GM21447 (cell line): ENCODE data around the gene SAA1.
"Not testable (repeated sequence)": the region's sequence is repeated elsewhere in the genome, so short reads cannot be mapped to it uniquely, and the experiment has no call there.

ENCODE experiments used
- ATAC-seq: cut with Tn5 transposase; IDR thresholded peaks from one replicate; pipeline ENCODE4 v1.9.1; 2021; ENCODE audit not compliant: unreplicated experiment

Gene SAA1

DNA sequence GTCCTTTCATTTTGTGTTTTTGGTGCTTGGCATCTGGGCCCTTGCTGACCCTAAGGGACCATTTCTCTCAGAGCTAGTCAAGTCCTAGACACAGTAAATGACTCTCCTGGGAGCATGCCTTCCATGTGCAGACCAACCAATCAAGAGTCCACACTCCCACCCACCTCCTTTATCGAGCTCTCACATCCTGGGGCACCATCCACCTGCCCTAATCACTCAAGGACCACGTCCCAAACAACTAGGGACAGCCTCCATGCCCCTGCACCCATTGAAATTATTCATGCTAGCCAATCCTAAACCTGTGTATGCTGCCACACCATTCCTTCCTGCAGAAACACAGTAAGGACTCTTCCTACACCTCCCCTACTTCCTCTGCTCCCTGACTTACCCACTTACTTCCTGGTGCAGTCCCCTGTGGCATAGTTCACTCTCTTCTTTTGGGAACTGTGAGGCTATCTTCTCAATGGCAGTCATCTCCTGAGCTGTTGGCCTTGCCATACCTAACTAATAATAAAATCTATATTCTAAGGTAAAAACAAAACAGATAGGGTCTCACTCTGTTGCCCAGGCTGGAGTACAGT is 11.2 kb upstream of the SAA1 start:
- no peak for ATAC-seq

DNA sequence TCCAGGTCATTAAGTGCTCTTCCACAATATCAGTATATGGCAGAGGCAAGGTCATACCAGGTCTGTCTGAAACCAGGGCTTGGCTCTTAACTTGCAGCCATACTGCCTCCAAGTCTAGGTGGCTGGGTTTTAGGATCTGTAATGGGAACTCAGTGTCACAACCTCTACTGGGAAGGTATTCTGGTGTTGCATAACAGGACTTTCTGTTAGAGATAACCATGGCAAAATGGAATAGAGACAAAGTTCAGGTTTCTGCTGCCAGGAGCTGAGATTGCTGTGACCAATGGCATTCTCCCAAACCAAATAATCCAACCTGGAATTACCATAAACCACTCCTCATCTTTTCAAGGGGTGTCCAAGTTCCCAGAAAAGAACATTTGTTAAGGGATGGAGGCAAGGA is 6.8 kb upstream of the SAA1 start:
- no peak for ATAC-seq

DNA sequence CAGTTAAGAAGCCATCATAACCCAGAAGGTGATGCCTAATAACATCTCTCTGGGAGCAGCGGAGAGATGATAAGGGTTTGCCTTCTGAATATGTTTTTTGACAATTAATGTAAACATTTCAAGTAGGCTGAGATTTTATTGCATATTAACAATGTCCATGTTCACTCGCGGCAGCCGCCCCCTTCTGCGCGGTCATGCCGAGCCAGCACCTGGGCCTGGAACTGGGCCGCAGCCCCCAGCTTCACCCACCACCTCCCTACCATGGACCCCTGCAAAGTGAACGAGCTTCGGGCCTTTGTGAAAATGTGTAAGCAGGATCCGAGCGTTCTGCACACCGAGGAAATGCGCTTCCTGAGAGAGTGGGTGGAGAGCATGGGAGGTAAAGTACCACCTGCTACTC is 4.3 kb upstream of the SAA1 start:
- no peak for ATAC-seq

DNA sequence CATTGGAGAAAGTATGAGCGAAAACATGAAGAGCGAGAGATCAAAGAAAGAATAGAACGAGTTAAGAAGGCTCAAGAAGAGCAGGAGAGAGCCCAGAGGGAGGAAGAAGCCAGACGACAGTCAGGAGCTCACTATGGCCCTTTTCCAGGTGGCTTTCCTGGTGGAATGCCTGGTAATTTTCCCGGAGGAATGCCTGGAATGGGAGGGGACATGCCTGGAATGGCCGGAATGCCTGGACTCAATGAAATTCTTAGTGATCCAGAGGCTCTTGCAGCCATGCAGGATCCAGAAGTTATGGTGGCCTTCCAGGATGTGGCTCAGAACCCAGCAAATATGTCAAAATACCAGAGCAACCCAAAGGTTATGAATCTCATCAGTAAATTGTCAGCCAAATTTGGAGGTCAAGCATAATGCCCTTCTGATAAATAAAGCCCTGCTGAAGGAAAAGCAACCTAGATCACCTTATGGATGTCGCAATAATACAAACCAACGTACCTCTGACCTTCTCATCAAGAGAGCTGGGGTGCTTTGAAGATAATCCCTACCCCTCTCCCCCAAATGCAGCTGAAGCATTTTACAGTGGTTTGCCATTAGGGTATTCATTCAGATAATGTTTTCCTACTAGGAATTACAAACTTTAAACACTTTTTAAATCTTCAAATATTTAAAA is 3.2 kb upstream of the SAA1 start:
- ATAC-seq = not testable (repeated sequence)

DNA sequence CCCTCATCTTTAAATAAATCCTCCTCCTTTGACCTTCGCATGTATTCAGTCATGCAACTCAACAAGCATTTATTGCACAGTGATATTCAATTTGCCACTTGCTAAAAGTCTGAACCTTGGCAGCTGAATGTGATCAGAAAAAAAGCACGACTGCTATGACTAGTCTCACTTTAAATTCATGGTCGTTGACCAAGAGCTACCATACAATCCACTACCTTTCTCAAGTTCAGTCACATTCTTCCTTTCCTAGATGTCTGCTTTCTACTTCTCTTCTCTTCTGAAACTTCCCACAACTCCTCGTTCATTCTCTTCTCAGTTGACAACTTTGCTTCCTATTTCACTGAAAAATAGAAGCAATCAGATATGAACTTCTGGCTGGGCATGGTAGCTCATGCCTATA is 2.0 kb upstream of the SAA1 start:
- no peak for ATAC-seq

DNA sequence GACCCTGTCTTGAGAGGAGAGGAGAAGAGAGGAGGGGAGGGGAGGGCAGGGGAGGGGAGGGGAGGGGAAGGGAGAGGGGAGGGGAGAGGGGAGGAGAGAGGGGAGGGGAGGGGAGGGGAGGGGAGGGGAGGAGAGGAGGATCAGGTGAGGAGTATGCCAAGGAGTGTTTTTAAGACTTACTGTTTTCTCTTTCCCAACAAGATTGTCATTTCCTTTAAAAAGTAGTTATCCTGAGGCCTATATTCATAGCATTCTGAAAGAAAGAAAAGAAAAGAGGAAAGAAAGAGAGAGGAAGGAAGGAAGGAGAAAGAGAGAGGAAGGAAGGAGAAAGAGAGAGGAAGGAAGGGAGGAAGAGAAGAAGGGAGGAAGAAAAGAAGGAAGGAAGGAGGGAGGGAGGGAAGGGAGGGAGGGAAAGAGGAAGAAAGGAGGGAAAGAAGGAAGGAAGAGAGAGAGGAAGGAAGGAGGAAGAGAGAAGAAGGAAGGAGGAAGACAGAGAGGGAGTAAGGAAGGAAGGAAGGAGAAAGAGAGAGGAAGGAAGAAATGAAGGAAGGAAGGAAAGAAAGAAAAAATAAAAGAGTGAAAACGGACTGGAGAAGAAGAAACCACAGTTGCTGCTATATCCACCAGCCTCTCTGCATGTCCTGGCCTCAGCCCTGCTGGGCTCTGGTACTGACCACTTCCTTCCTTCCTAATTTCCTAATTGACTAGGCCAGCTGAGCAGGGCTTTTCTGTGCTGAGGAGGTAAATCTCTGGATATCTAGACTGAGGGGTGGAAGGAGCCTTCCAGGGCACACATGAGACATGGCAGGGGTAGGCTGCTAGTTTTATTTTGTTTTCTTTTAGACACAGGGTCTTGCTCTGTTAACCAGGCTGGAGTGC is 1.1 kb upstream of the SAA1 start:
- ATAC-seq = no peak

DNA sequence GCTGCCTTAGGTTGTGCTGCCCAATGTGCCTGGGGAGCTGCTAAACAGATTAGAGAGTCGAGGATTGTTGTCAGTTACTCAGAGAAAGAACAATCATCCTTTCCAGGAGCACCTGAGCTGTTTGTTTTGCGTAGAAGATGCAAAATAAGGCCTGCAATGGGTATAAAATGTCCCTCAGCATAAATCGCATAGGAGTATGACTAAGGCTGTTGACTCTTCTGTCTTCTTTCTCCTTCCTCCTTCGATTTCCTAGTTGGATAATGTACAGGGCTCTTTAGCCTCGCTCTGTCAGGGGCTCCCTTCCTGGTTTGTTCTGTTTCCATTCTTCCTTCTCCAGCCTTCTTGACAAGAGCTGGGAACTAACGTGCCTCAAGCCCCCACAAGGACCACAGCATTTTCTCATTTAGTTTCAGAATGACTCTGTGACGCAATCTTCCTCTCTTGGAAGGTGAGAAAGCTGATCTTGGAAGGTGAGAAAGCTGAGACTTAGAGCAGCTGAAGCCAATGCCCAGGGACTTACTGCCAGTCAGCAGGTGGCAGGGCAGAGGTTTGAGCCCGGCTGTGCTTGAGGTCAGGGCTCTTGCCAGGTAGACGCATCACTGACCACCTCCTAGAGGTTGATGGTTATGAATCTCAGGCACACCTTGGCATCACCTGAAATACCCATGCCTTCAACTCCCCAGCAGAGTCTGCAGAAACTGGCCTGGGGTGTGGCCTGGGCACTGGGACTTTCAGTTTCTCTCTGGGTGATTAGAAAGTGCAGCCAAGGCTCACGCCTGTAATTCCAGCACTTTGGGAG is 1.5 kb downstream of the SAA1 start:
- peak; percentile 66 for ATAC-seq

DNA sequence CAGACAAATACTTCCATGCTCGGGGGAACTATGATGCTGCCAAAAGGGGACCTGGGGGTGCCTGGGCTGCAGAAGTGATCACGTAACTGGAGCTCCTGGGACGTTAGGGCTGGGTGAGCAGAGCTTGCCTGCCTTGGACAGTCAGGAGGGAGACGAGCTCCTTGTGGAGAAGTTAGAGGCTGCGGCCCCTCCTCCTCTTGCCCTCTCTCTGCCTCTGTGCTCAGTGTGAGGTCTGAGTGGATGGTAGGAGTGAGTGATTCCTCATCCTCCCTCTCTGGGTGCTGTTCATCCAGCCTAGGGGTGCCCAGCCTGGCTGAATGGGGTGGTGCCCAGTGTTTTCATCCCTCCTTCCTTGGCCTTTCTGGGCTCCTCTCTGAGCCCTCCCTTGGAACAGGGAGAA is 3.2 kb downstream of the SAA1 start:
- ATAC-seq = not testable (repeated sequence)

DNA sequence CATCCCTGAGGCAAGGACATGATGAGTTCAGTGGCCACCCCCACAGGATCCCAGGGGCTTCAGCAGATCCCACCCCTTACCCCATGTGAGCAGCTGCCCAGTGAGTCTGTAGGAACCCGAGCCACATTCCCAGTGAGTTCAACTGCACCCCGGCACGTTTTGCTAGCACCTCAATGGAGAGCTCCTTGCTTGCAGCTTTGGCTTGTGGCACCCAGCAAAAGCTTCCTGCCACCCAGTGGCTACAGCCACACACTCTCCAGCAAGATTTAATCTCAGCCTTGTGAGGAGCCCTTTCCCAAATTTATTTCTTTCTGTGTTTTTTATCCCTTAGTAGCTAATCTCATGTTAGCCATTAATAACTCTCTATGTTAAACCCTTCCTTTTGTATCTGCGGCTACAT is 4.0 kb downstream of the SAA1 start:
- ATAC-seq = no peak

DNA sequence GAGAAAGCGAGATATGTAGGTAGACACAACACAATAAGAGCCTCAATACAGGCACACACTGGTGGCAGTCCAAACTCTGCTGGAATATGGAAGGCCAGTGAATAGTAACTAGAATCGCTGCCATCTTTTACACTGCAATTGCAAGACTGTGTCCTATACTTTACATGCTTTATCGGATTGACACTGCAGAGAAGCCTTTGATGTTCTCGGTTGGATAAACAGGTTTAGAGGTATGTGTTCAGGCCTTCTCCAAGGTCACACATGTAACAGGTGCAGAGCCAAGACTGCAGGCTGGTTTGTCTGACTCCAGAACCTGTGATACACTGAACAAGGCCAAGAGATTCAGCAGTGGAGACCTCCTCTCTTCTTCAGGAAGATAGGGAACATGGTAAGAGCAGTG is 5.1 kb downstream of the SAA1 start:
- ATAC-seq = no peak

DNA sequence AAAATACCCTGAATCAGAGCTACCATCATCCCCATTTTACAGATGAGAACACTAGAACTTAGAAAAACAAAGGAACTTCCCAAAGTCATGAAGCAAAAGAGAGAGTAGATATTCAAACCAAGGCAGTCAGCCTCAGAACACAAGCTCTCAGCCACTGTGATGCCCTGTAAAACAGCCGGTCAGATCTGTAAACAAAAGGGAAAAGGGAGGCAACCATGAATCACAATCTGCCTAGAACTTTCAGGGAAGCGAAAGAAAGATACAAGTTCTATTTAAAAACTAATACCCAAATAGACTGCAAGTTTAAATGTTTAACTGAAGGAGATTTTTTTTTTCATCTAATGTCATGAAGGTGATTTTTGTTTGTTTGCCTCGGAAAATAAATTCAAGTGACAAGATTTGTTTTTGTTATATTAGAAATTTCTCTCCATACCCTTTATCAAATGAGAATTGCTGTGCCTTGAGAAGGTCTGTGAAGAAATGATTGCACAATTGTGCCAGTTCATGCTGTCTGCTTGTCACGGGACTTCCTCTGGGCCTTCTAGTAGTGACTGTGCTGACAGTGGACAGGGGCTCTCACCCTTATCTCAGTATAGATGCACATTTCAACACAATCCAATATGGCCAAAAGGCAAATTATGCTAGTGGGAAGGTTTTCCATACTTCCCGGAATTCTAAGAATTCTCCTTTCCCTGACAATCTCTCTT is 11.7 kb downstream of the SAA1 start:
- ATAC-seq = no peak

DNA sequence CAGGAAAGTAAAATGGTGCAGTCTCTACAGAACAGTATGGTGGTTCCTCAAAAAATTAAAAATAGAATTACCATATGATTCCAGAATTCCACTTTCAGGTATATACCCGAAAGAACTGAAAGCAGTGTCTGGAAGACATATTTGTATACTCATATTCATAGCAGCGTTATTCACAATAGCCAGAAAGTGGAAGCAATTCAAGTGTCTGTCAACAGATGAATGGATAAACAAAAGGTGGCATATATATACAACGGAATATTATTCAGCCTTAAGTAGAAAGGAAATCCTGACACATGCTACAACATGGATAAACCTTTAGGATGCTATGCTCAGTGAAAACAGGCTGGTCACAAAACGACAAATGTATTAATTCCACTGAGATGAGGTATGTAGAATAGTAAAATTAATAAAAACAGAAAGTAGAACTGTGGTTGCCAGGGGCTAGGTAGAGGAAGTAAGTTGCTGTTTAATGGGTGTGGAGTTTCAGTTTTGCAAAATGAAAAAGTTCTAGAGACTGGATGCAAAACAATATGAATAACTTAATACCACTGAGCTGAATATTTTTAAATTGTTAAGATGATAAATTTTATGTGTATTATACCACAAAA is 14.5 kb downstream of the SAA1 start:
- peak; percentile 96 for ATAC-seq

DNA sequence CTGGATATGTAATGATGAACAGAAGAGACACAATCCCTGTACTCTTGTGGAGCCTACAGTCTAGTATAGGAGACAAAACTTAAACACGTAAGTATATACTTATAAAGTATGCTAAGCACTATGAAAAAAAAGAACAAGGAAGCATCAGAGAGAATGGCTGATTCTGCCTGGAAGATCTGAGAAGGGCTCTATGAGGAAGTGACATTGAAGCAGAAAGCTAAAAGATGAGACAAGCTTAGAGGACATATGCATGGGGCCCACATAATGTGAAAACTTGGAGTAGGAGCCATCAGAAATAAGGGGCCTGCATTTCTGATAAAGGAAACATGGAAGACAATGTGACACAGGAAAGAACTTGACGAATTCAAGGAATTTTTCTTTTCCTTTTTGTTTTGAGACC is 16.6 kb downstream of the SAA1 start:
- no peak for ATAC-seq

DNA sequence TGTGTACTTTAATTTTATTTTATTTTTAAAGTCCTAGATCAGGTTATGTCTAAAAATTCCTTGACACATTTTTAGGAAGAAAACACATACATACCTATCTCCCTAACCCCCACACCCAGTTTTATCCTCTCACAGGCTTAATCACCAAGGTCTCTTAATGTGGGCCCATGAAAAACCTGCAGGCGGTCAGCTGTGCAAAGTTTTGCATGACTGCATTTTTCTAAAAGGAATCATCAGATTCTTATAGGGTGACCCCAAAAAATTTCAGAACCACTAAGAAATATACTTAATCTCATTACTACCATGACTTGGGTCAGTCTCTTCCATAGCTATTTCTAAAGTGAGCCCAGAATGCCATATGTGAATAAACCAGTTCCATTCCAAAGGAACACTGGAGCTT is 19.8 kb downstream of the SAA1 start:
- no peak for ATAC-seq

DNA sequence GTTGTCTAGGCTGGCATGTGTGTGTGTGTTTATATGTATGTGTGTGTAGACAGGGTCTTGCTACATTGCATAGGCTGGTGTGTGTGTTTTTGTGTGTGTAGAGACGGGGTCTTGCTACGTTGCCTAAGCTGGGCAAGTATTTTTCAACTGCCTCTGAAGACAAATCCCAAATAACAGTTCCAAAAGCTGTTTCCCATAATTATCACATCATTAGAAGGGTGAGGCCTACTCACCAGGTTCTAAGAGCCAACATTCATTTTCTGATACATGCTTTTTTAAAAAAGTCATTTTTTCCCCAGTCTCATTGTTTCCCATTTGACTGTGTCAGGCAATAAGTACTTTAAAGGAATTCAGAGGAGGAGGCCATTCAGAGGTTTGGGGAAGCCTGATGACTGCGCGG is 22.8 kb downstream of the SAA1 start:
- ATAC-seq = no peak

DNA sequence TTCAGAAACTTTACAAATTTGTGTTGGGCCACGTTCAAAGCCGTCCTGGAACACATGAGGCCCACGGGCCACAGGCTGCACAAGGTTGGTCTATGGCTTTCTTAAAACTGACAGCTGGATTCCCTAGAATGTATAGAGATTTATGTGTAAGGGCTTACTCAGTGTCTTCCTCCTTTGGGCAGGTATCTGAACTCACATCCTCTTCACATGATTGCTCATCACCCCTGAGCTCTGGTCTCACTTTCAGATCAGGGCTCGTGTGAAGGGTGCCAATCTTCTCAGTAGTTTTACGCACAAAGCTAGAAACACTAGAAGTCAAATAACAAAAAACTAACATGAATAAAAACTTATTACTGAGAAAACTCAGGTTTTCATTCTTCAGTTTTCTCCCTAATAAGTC is 28.8 kb downstream of the SAA1 start:
- no peak for ATAC-seq

DNA sequence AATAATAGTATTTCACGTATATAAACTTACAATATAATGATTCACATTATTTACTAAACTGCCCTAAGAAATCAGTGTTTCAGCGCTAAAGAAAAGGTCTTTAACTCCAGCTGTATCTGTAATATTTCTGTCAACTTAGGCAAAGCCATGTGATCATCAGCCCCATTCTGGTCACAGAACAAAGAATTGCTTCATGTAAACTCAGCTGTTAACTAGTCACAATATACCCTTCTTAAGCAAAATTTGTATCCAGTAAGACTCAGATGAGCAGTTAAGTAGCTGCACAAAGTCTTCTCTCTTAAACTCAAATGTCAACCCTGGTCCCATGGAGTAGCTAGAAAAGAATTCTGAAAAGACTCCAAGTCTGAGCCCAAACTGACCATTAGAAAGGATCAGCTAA is 29.3 kb downstream of the SAA1 start:
- no peak for ATAC-seq

DNA sequence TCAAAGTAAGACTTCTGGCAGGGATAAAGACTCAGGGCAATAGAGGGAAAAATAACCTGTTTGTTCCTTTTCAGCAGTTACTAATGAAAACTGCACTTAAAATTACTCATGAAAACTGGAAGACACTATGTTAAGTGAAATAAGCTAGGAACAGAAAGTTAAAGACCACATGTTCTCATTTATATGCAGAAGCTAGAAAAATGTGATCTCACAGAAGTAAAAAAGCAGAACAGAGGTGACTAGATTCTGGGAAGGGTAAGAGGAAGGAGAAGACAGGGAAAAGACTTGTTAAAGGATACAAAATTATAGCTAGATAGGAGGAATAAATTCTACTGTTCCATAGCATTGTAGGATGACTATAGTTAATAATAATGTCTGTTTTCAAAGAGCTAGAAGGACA is 33.7 kb downstream of the SAA1 start:
- no peak for ATAC-seq

DNA sequence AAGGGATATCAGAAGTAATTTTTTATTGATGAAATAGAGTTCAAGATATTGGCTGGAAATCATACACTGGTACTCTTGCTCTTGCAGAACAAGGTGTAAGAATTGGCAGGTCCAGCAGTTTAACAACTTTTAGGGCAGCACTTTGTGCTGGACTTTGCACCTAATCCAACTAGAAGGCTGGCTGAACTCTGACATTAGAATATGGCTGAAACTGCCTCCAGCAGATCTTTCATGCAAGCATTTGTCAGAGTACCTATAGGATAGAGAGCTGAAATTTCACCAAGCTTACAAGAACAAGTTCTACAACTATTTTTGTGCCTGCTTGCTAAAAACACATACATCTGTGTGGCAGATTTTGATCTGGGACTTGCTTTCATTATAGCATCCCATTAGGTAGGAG is 38.7 kb downstream of the SAA1 start:
- no peak for ATAC-seq

DNA sequence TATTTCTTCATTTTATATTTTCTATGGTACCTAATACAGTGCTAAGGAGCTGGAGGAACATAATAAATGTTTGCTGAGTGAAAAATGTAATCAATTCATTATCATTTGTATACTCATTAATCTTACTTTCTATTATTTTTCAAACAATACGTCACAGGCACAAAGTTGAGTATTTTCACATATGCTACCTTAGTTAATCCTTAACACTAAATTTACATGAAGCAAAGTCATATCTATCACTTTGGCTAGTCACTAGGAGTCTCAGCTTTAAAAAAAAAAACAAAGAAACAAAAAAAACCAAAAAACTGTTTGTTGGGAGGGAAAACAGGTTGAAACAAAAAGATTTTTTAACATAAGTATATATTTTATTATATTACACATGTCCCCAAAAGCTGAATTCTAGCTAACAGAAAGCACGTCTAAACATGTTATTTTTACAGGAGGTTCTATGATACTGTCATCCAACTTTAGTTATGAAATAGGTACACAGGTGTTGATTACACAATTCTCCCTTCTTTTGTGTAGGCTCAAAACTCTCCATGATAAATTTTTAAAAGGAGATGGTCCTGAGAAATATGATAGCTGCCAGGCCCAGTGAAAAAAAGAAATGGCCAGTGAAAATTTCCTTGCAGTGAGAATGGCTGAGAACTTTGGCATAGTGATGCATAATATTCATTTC is 41.5 kb downstream of the SAA1 start:
- no peak for ATAC-seq
